ENCODE data around the gene WNT6.

WNT6 gene

DNA sequence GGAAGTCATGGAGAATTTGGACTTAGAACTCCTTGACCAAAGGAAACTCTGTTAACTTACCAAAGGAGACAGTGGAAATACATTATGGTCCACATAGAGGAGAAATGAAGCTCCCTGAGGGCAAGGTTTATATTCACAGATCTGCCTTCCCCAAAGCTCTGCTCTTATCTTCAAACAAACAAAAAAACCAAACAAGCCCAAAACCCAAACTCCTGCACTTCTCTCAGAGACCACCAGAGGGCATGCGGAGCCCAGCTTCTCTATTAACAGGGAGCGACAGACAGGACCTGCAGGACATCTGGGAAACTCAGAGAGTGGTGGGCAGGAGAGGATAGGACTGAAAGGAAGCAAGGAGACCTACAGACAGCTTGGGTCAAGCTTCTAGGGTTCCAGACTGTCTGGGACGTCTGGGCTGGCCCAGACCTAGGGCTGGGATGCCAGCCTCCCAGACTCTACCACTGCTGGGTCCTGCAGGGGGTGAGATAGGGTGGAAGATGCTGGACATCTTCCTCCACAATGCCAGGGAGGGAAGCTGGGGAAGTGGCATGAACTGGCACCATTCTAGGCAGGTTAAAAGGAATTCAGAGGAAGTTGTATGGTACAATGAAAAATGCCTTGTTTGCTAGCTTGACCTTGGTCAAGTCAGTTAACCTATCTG, 17.1 kb downstream of the WNT6 start:
- H3K9ac ChIP-seq (ENCODE audit: low read length) = no peak overlapping the region
- no peak overlapping the region for H3K4me3 ChIP-seq (ENCODE audit: low read length)
- peaks cover 9% of the 10 kb centered on the region for H3K4me1 ChIP-seq (ENCODE audit: control insufficient read depth, insufficient read depth, low read length)
- H3K36me3 ChIP-seq (ENCODE audit: control insufficient read depth, insufficient read depth, low read length) = no peaks in the 10 kb centered on the region
- H3K27me3 ChIP-seq (ENCODE audit: control insufficient read depth, insufficient read depth, low read length) = peaks cover 88% of the 10 kb centered on the region
- H3K9me3 ChIP-seq (ENCODE audit: control insufficient read depth, low read length) = no peaks in the 10 kb centered on the region

DNA sequence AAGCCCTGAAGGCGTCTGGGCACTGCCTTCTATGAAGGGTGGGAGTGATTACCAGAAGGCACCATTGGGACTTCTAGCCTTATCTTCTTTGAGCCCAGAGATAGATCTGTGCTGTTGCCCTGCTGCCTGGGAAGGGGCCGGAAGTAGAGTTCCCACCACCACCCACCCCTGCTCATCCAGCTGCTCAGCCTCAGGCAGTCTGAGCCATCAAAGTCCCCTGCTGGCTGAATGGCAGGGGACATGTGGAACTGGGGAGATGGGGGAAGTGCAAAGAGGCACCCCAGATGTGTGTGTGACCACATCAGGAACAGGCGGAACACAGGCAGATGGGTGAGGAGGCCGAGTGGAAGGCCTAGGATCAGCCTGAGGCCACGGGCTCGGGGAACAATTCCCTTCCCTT, 17.7 kb downstream of the WNT6 start:
- H3K9ac ChIP-seq (ENCODE audit: low read length) = no peak overlapping the region
- H3K27me3 ChIP-seq (ENCODE audit: control insufficient read depth, insufficient read depth, low read length) = peaks cover 88% of the 10 kb centered on the region
- no peaks in the 10 kb centered on the region for H3K9me3 ChIP-seq (ENCODE audit: control insufficient read depth, low read length)
- H3K4me1 ChIP-seq (ENCODE audit: control insufficient read depth, insufficient read depth, low read length) = peaks cover 9% of the 10 kb centered on the region
- H3K36me3 ChIP-seq (ENCODE audit: control insufficient read depth, insufficient read depth, low read length) = no peaks in the 10 kb centered on the region
- H3K4me3 ChIP-seq (ENCODE audit: low read length) = no peak overlapping the region

DNA sequence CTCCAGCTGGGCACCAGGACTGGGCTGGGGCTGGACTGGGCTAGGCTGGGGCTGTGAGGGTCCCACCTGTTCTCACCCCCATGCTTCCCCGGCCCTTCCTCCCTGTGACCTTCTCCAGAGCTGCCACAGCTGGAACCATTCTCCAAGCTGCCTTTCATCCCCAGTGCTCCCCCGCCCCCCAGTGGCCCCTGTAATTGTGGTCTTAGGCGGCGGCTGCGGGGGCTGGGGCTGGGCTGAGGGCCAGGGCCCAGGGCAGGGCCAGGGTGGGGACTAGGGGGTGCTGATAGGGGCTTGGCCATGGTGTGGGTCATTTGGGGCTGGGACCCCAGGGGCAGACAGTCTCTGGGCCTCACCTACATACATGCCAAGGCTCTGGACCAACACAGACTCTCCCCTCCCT, 18.3 kb downstream of the WNT6 start:
- peaks cover 88% of the 10 kb centered on the region for H3K27me3 ChIP-seq (ENCODE audit: control insufficient read depth, insufficient read depth, low read length)
- no peak overlapping the region for H3K9ac ChIP-seq (ENCODE audit: low read length)
- no peaks in the 10 kb centered on the region for H3K9me3 ChIP-seq (ENCODE audit: control insufficient read depth, low read length)
- no peak overlapping the region for H3K4me3 ChIP-seq (ENCODE audit: low read length)
- H3K36me3 ChIP-seq (ENCODE audit: control insufficient read depth, insufficient read depth, low read length) = no peaks in the 10 kb centered on the region
- H3K4me1 ChIP-seq (ENCODE audit: control insufficient read depth, insufficient read depth, low read length) = peaks cover 9% of the 10 kb centered on the region

DNA sequence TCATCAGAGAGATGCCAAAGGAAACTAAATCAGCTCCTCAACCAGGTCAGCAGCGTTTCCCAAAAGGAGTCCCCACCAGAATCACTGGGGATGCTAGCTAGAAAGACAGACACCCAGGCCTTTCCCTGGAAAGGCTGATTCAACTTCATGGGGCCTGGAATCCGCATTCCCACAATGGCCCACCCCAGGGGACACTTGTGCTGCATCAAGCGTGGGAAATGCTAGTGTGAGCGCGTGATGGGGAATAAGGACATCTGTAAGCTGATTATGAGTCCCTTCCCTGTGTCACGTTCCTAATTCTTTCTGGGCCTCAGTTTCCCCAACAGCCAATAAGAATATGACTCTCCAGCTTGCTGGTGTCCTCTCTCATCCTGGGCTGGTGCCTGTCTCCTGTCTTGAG, 18.9 kb downstream of the WNT6 start:
- H3K4me1 ChIP-seq (ENCODE audit: control insufficient read depth, insufficient read depth, low read length) = peaks cover 6% of the 10 kb centered on the region
- no peaks in the 10 kb centered on the region for H3K36me3 ChIP-seq (ENCODE audit: control insufficient read depth, insufficient read depth, low read length)
- H3K4me3 ChIP-seq (ENCODE audit: low read length) = no peak overlapping the region
- peaks cover 85% of the 10 kb centered on the region for H3K27me3 ChIP-seq (ENCODE audit: control insufficient read depth, insufficient read depth, low read length)
- H3K9ac ChIP-seq (ENCODE audit: low read length) = no peak overlapping the region
- no peaks in the 10 kb centered on the region for H3K9me3 ChIP-seq (ENCODE audit: control insufficient read depth, low read length)

DNA sequence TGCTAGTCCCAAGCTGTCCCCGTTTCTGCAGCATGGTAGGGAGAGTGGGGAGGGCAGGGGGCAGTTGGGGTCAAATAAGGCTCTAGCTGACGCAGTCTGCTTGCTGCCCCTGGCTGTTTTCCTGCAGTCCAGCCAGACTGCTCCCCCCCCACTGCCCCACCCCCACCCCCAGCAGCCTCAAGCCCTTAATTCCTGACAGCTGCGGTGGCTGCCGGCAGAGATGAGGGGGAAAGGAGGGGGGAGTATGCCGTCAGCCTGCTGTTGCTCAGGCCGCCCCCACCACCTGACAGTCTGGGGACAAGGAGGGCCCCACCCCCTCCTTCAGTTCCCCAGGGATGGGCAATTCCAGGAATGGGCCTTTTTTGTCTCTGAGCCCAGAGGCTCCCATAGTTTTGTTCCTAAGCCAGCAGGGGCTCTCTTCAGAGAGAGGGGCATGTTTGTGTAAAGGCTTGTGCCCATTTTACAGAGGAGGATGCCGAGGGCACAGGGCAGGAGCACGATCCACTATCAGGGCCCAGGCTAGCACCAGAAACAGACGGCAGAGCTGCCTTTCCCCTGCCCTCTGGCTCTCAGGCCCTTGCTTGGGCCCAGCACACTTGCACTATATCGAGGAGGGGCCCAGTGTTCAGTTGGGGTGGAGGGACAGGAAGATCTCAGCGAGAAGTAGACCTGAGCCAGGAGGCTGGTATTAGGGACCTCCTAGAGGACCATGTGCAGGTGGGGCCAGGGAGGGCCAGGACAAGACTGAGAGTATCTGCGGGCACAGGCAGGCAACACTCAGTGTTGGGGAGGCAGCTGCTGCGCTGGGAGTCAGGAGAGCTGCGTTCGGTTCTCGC, 19.5 kb downstream of the WNT6 start:
- Histone ChIP-seq H3K4me3 (ENCODE audit: low read length) (no peak overlapping the region), H3K27me3 (ENCODE audit: control insufficient read depth, insufficient read depth, low read length) (peaks cover 83% of the 10 kb centered on the region), H3K9me3 (ENCODE audit: control insufficient read depth, low read length) (no peaks in the 10 kb centered on the region), H3K9ac (ENCODE audit: low read length) (no peak overlapping the region), H3K4me1 (ENCODE audit: control insufficient read depth, insufficient read depth, low read length) (peaks cover 6% of the 10 kb centered on the region), H3K36me3 (ENCODE audit: control insufficient read depth, insufficient read depth, low read length) (no peaks in the 10 kb centered on the region)

DNA sequence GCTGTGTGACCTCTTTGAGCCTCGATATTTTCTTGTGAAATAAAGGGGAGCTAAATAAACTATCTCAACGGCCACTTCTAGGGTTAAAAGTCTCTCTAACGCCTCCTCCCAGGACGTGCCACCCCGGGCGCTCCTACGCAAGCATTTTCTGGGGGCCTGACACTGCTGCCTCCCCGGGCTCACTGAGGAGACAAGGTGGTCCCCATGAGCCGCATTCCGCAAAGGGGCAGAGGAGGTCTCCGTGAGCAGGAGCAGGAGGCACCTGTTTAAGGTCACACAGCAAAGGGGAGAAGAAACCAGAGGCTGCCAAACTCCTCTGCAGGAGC, 20.1 kb downstream of the WNT6 start:
- H3K4me1 ChIP-seq (ENCODE audit: control insufficient read depth, insufficient read depth, low read length) = peaks cover 6% of the 10 kb centered on the region
- H3K27me3 ChIP-seq (ENCODE audit: control insufficient read depth, insufficient read depth, low read length) = peaks cover 83% of the 10 kb centered on the region
- H3K4me3 ChIP-seq (ENCODE audit: low read length) = no peak overlapping the region
- no peak overlapping the region for H3K9ac ChIP-seq (ENCODE audit: low read length)
- H3K9me3 ChIP-seq (ENCODE audit: control insufficient read depth, low read length) = no peaks in the 10 kb centered on the region
- no peaks in the 10 kb centered on the region for H3K36me3 ChIP-seq (ENCODE audit: control insufficient read depth, insufficient read depth, low read length)

DNA sequence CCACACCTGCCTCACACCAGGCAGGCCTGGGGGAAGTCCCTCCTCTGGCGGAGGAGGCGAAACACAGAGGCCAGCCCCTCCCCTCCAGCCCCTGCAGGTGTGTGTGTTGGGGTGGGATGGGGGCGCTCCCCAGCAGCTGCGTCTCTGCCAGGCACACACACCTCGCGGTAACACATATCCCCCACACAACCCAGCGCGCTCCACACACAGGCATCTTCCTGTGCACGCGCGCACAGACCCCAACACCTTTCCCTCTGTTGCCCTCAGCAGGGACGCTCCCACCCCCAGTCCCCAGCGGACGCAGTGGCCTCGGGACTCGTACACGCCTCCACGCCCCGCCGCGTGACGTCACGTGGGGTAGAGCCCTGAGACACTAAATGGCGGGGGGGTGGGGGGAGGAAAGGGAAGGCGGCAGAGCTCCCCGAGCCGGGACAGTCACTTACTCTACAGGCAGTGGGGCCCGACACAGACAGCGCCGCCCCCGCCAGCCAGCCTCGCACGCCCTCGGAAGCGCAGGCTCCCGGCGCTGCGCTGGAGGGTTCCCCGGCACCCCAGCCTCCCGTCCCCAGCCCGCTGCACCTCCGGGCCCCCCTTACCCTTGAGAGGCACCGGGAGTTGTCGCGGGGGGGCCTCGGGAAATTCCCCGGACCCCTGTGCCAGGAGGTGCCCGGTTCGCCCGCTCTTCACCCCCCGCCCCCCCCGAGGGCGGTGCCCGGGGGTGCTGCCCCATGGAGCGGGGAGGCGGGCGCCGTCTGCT, 20.7 kb downstream of the WNT6 start, which contains the start of gene WNT10A:
TSS of gene WNT10A (plus strand) at position 751 of the 757 bp plus-strand sequence. CDS start 144 bp downstream, outside the sequence.
- H3K9ac ChIP-seq (ENCODE audit: low read length) = no peak within 1 kb of the TSS
- peaks cover 6% of the 10 kb centered on the region for H3K4me1 ChIP-seq (ENCODE audit: control insufficient read depth, insufficient read depth, low read length)
- H3K9me3 ChIP-seq (ENCODE audit: control insufficient read depth, low read length) = no peaks in the 10 kb centered on the region
- H3K36me3 ChIP-seq (ENCODE audit: control insufficient read depth, insufficient read depth, low read length) = no peaks in the 10 kb centered on the region
- no peak within 1 kb of the TSS for H3K4me3 ChIP-seq (ENCODE audit: low read length)
- H3K27me3 ChIP-seq (ENCODE audit: control insufficient read depth, insufficient read depth, low read length) = peaks cover 86% of the 10 kb centered on the region

DNA sequence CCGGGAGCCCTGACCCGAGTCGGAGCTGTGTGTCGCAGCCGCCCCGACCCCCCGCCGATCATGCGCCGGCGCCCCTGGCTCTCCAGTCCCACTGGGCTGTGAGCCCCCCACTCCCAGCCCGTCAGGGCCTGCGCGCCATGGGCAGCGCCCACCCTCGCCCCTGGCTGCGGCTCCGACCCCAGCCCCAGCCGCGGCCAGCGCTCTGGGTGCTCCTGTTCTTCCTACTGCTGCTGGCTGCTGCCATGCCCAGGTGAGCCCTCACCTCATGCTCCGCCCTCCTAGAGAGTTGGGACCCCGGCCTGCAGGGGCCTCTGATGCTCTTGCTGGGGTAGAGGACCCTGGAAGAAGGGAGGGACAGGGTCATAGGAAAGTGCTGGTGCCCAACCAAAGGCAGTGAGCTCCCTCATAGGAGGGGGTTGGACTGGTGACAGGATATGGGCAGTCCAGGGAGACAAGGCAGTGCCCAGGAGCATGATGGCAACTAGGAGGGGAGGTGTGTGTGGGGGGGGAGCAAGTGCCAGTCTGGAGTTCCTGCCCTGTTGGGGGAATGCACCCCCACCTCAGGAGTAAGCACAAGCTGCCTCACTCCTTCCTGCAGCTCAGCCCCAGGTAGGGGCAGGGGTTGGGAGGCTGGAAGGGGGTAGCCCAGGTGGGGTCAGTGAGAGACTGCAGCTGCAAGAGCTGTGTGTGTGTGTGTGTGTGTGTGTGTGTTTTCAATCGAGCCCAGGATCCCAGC, 21.4 kb downstream of the WNT6 start:
- Histone ChIP-seq H3K9me3 (ENCODE audit: control insufficient read depth, low read length) (no peaks in the 10 kb centered on the region), H3K4me3 (ENCODE audit: low read length) (no peak overlapping the region), H3K36me3 (ENCODE audit: control insufficient read depth, insufficient read depth, low read length) (no peaks in the 10 kb centered on the region), H3K9ac (ENCODE audit: low read length) (no peak overlapping the region), H3K4me1 (ENCODE audit: control insufficient read depth, insufficient read depth, low read length) (peaks cover 6% of the 10 kb centered on the region), H3K27me3 (ENCODE audit: control insufficient read depth, insufficient read depth, low read length) (peaks cover 89% of the 10 kb centered on the region)

DNA sequence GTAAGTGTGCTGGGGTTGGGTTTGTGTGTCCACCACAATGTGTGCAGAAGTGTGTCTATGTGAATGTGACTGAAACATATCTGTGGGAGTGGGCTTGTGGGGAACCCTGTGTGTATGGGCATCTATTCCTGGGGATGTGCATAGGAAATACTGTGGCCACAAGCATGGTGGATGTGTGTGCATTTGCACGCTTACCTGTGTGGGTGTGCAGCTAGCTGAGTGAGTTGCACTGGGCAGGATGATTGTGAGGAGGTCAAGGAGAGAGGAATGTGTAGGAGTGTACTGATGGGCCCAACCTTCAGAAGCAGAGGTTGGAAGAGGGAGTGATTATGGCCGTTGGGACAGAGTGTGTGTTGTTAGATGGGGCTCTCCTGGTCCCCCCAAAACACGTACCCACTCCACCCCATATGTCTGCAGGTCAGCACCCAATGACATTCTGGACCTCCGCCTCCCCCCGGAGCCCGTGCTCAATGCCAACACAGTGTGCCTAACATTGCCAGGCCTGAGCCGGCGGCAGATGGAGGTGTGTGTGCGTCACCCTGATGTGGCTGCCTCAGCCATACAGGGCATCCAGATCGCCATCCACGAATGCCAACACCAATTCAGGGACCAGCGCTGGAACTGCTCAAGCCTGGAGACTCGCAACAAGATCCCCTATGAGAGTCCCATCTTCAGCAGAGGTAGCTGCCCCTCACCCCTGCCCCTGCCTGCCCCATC, 22.3 kb downstream of the WNT6 start:
- H3K9ac ChIP-seq (ENCODE audit: low read length) = no peak overlapping the region

DNA sequence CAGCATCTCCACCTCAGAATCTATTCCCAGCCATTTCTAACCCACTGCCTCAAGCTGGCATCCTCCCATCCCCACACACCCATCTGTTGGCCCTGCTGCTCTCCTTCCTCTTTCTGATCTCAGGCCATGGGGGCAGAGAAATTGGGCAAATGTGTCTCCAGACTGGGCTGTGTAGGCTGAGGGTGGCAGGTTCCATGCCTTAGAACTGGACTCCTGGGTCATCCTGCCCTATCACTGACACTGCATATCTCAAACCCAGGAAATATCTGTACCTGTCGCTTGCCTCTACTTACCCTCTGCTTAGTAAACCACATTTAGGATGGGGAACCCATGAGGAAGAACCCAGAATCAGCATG, 22.8 kb downstream of the WNT6 start:
- Histone ChIP-seq H3K27me3 (ENCODE audit: control insufficient read depth, insufficient read depth, low read length) (peaks cover 76% of the 10 kb centered on the region), H3K9ac (ENCODE audit: low read length) (no peak overlapping the region), H3K36me3 (ENCODE audit: control insufficient read depth, insufficient read depth, low read length) (no peaks in the 10 kb centered on the region), H3K4me3 (ENCODE audit: low read length) (no peak overlapping the region), H3K4me1 (ENCODE audit: control insufficient read depth, insufficient read depth, low read length) (peaks cover 6% of the 10 kb centered on the region), H3K9me3 (ENCODE audit: control insufficient read depth, low read length) (no peaks in the 10 kb centered on the region)

More for the DNA sequence above, 22.3 kb downstream of the WNT6 start:
- H3K4me3 ChIP-seq (ENCODE audit: low read length) = no peak overlapping the region
- H3K9me3 ChIP-seq (ENCODE audit: control insufficient read depth, low read length) = no peaks in the 10 kb centered on the region
- H3K4me1 ChIP-seq (ENCODE audit: control insufficient read depth, insufficient read depth, low read length) = peaks cover 6% of the 10 kb centered on the region
- H3K27me3 ChIP-seq (ENCODE audit: control insufficient read depth, insufficient read depth, low read length) = peaks cover 81% of the 10 kb centered on the region
- H3K36me3 ChIP-seq (ENCODE audit: control insufficient read depth, insufficient read depth, low read length) = no peaks in the 10 kb centered on the region

DNA sequence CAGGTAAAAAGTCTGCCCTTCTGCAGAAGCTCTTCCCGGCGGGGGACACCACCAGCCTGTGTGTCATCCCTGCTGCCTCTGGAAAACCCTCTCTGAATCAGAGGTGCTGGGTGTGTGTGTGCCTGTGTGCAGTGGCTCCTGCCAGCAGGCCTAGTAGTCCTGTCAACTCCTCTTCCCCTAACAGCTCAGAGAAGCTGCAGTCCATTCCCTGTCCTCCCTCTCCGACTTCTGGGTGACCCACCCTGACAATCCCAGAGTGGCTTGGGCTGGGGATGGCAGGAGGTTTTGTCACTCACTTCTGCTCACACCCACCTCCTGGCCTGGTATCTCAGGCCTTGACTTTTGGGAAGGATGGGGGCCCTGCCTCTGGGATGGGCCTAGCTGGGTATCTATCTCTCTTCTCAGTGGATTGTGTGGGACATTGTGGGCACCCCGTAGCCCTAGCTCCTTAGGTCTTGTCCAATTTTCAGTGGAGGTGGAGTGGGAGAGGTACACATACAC, 23.3 kb downstream of the WNT6 start:
- Histone ChIP-seq H3K27me3 (ENCODE audit: control insufficient read depth, insufficient read depth, low read length) (peaks cover 74% of the 10 kb centered on the region), H3K9me3 (ENCODE audit: control insufficient read depth, low read length) (no peaks in the 10 kb centered on the region)

More for the DNA sequence above, 23.3 kb downstream of the WNT6 start:
- peaks cover 6% of the 10 kb centered on the region for H3K4me1 ChIP-seq (ENCODE audit: control insufficient read depth, insufficient read depth, low read length)
- H3K36me3 ChIP-seq (ENCODE audit: control insufficient read depth, insufficient read depth, low read length) = no peaks in the 10 kb centered on the region
- no peak overlapping the region for H3K4me3 ChIP-seq (ENCODE audit: low read length)
- H3K9ac ChIP-seq (ENCODE audit: low read length) = no peak overlapping the region
